GM12875 (cell line): ENCODE results near the gene STEAP3.

ENCODE experiments used
- H3K4me3 ChIP-seq: one replicate; pipeline ENCODE4 v1.5.1; 2011; ENCODE audit warnings: low read depth, low read length, control low read depth
- CTCF ChIP-seq: IDR thresholded peaks from 2 replicates; pipeline ENCODE4 v1.5.1; 2011; ENCODE audit warnings: low read depth, mild to moderate bottlenecking, control low read depth, inconsistent platforms, low read length, moderate library complexity, borderline replicate concordance; ENCODE audit not compliant: insufficient read depth

STEAP3 gene

GRCh38 chr2:119177838-119178190, 45.8 kb upstream of the STEAP3 start:
- no peak overlapping the region for H3K4me3 ChIP-seq
- no peak for TF ChIP-seq CTCF

- TF ChIP-seq CTCF, result no peak
- no peak overlapping the region for H3K4me3 ChIP-seq
These were observed 44.9 kb upstream of the STEAP3 start for GRCh38 chr2:119178776-119179175.

- no peak overlapping the region for H3K4me3 ChIP-seq
- TF ChIP-seq CTCF, result no peak
These were observed 44.4 kb upstream of the STEAP3 start for GRCh38 chr2:119179202-119179601.

GRCh38 chr2:119179991-119180390, 43.6 kb upstream of the STEAP3 start:
- H3K4me3 ChIP-seq, result no peak overlapping the region
- TF ChIP-seq CTCF, result no peak

- TF ChIP-seq CTCF, result no peak
- no peak overlapping the region for H3K4me3 ChIP-seq
These were observed 42.7 kb upstream of the STEAP3 start for GRCh38 chr2:119180892-119181291.

GRCh38 chr2:119181391-119181790, 42.2 kb upstream of the STEAP3 start:
- H3K4me3 ChIP-seq, result no peak overlapping the region
- TF ChIP-seq CTCF, result no peak

- no peak for TF ChIP-seq CTCF
- no peak overlapping the region for H3K4me3 ChIP-seq
These were observed 41.7 kb upstream of the STEAP3 start for GRCh38 chr2:119181791-119182445.
